IMR-90 (cell line): ENCODE data around the gene CCDC18. TPM values are rescaled to one million over a fixed set of nuclear protein-coding genes. Genes with fewer than 3 reads are reported as not detected.

ENCODE experiments used
- ATAC-seq: fragments of 200-7000 bp; cut with Tn5 transposase; 2 replicates; pipeline ENCODE4 v1.9.1; 2020; ENCODE audit warnings: low read depth, mild to moderate bottlenecking, moderate library complexity
- BruUV-seq: library from RNA; stranded (reverse); fragments of 400-500 nt; replicated peaks from 2 replicates; lab custom pipeline; 2021; lab: Mats Ljungman, UMichigan
- CTCF ChIA-PET: fragments of 300-600 bp; formaldehyde crosslinking; extraction: SDS; loops from one replicate; lab custom pipeline; 2021; ENCODE audit warnings: antibody characterized with exemption; lab: Yijun Ruan, JAX
- POLR2A ChIA-PET: fragments of 300-600 bp; sonication (Branson Sonifier 250); formaldehyde crosslinking; loops from one replicate; lab custom pipeline; 2022; ENCODE audit warnings: antibody characterized with exemption; ENCODE audit not compliant: unreplicated experiment; lab: Charles Lee
- DNase-seq: peaks from one replicate; pipeline ENCODE4 v3.0.0; 2013
- H2AFZ ChIP-seq: replicated peaks from 2 replicates; pipeline ENCODE3; 2013; ENCODE audit warnings: low read length, mild to moderate bottlenecking; ENCODE audit not compliant: poor library complexity
- H2AK5ac ChIP-seq: 2 replicates; pipeline ENCODE4 v1.6.1; 2013; ENCODE audit warnings: low read depth, low read length, inconsistent platforms
- H2AK9ac ChIP-seq: replicated peaks from 2 replicates; pipeline ENCODE3; 2013; ENCODE audit warnings: mild to moderate bottlenecking, low read depth, low read length, moderate library complexity; ENCODE audit not compliant: poor library complexity
- H2BK120ac ChIP-seq: 2 replicates; pipeline ENCODE4 v1.6.1; 2013; ENCODE audit warnings: low read depth, low read length, inconsistent platforms
- H2BK15ac ChIP-seq: 3 replicates; pipeline ENCODE4 v1.6.1; 2013; ENCODE audit warnings: low read depth, low read length, inconsistent platforms
- H2BK20ac ChIP-seq: 2 replicates; pipeline ENCODE4 v1.6.1; 2013; ENCODE audit warnings: low read depth, mild to moderate bottlenecking, inconsistent platforms, low read length, moderate library complexity
- H2BK5ac ChIP-seq: 2 replicates; pipeline ENCODE4 v1.6.1; 2013; ENCODE audit warnings: mild to moderate bottlenecking, low read depth, low read length, inconsistent platforms; ENCODE audit not compliant: poor library complexity, severe bottlenecking
- H3K14ac ChIP-seq: replicated peaks from 2 replicates; pipeline ENCODE4 v1.6.1; 2013; ENCODE audit warnings: low read depth, low read length, inconsistent platforms
- H3K18ac ChIP-seq: 2 replicates; pipeline ENCODE4 v1.6.1; 2013; ENCODE audit warnings: low read depth, low read length, control low read depth
- H3K23ac ChIP-seq: 2 replicates; pipeline ENCODE4 v1.6.1; 2013; ENCODE audit warnings: low read depth, low read length, inconsistent platforms
- H3K27ac ChIP-seq: 2 replicates; pipeline ENCODE4 v1.5.1; 2013; ENCODE audit warnings: mild to moderate bottlenecking, control low read depth, low read length; ENCODE audit not compliant: insufficient read depth
- H3K27me3 ChIP-seq: 2 replicates; pipeline ENCODE4 v1.6.1; 2013; ENCODE audit warnings: low read length; ENCODE audit not compliant: control insufficient read depth, insufficient read depth
- H3K36me3 ChIP-seq: 2 replicates; pipeline ENCODE4 v1.6.1; 2013; ENCODE audit warnings: low read length, mixed read lengths; ENCODE audit not compliant: control insufficient read depth, insufficient read depth
- H3K4ac ChIP-seq: 2 replicates; pipeline ENCODE4 v1.6.1; 2013; ENCODE audit warnings: low read depth, low read length, inconsistent platforms
- H3K4me1 ChIP-seq: 2 replicates; pipeline ENCODE4 v1.6.1; 2013; ENCODE audit warnings: low read length, mixed read lengths; ENCODE audit not compliant: control insufficient read depth, insufficient read depth
- H3K4me2 ChIP-seq: 2 replicates; pipeline ENCODE4 v1.6.1; 2013; ENCODE audit warnings: low read depth, mild to moderate bottlenecking, control low read depth, low read length, moderate library complexity
- H3K4me3 ChIP-seq: 2 replicates; pipeline ENCODE4 v1.5.1; 2013; ENCODE audit warnings: low read depth, mild to moderate bottlenecking, control low read depth, low read length, moderate library complexity; ENCODE audit not compliant: insufficient read depth
- H3K56ac ChIP-seq: 2 replicates; pipeline ENCODE4 v1.6.1; 2013; ENCODE audit warnings: low read length, inconsistent platforms; ENCODE audit not compliant: insufficient read depth; ENCODE audit errors: extremely low read depth
- H3K79me1 ChIP-seq, 2 experiments: 2 replicates each; pipeline ENCODE4 v1.6.1; 2013; ENCODE audit warnings: low read length in 2 of 2, inconsistent platforms in 1 of 2, low read depth in 1 of 2
- H3K9ac ChIP-seq: 2 replicates; pipeline ENCODE4 v1.6.1; 2013; ENCODE audit warnings: low read depth, low read length, control low read depth
- H3K9me1 ChIP-seq: 2 replicates; pipeline ENCODE4 v1.6.1; 2013; ENCODE audit warnings: low read length, inconsistent platforms; ENCODE audit not compliant: insufficient read depth
- H3K9me3 ChIP-seq: 2 replicates; pipeline ENCODE4 v1.6.1; 2013; ENCODE audit warnings: low read length; ENCODE audit not compliant: control insufficient read depth, insufficient read depth
- H4K20me1 ChIP-seq: 2 replicates; pipeline ENCODE4 v1.6.1; 2013; ENCODE audit warnings: low read length, inconsistent platforms; ENCODE audit not compliant: insufficient read depth
- H4K5ac ChIP-seq: 2 replicates; pipeline ENCODE4 v1.6.1; 2013; ENCODE audit warnings: mild to moderate bottlenecking, low read depth, low read length, control low read depth
- H4K8ac ChIP-seq, 2 experiments: 2 replicates each; pipeline ENCODE4 v1.6.1; 2013; ENCODE audit warnings: low read depth in 2 of 2, low read length in 2 of 2, control low read depth in 1 of 2, inconsistent platforms in 1 of 2
- H4K91ac ChIP-seq: 2 replicates; pipeline ENCODE4 v1.6.1; 2013; ENCODE audit warnings: low read depth, low read length, inconsistent platforms; ENCODE audit not compliant: insufficient read depth
- CEBPB ChIP-seq: IDR thresholded peaks from 2 replicates; pipeline ENCODE4 v1.6.1; 2012; ENCODE audit warnings: low read depth, low read length, improper control_type of control experiment
- FOS ChIP-seq: fragments of 150-350 bp; IDR thresholded peaks from 2 replicates; pipeline ENCODE4 v1.6.1; 2016; ENCODE audit warnings: low read depth, low read length
- MXI1 ChIP-seq: IDR thresholded peaks from 2 replicates; pipeline ENCODE4 v1.6.1; 2012; ENCODE audit warnings: low read depth, mild to moderate bottlenecking, low read length, moderate library complexity, borderline replicate concordance
- NFE2L2 ChIP-seq: fragments of 150-350 bp; IDR thresholded peaks from 2 replicates; pipeline ENCODE4 v1.6.1; 2016; ENCODE audit warnings: low read depth, mild to moderate bottlenecking, low read length
- POLR2A ChIP-seq: IDR thresholded peaks from 2 replicates; pipeline ENCODE4 v1.6.1; 2012; ENCODE audit warnings: mild to moderate bottlenecking, low read depth, low read length
- RAD21 ChIP-seq: IDR thresholded peaks from 2 replicates; pipeline ENCODE4 v1.6.1; 2012; ENCODE audit warnings: low read length, improper control_type of control experiment
- RCOR1 ChIP-seq: IDR thresholded peaks from 2 replicates; pipeline ENCODE4 v1.6.1; 2012; ENCODE audit warnings: mild to moderate bottlenecking, low read length, improper control_type of control experiment; ENCODE audit not compliant: insufficient replicate concordance
- WGBS, 2 experiments: methylation state at CpG; one replicate each; pipeline versions ENCODE4 v1.1.5 to v1.1.7; 2013; ENCODE audit warnings: missing lambda C conversion rate in 2 of 2; ENCODE audit not compliant: insufficient read length in 1 of 2; ENCODE audit errors: extremely low coverage in 2 of 2; 5-methylcytosine and 5-hydroxymethylcytosine counted together
- dilution Hi-C: fragments of 300-500 bp; cut with HindIII; formaldehyde crosslinking; loops from one replicate; pipeline ENCODE4 v1.14.3; 2018; ENCODE audit warnings: low sequenced_read_pairs; ENCODE audit not compliant: unreplicated experiment
- in situ Hi-C: fragments of 300-500 bp; cut with MboI; formaldehyde crosslinking; loops from 3 replicates; pipeline ENCODE4 v1.14.3; 2019; ENCODE audit warnings: low sequenced_read_pairs, inconsistent platforms, mixed read lengths
- intact Hi-C: fragments of 100-400 bp; cut with micrococcal nuclease; formaldehyde crosslinking; loops from 2 replicates; pipeline ENCODE4 v1.10.0; 2022
- polyA plus RNA-seq, 3 experiments: library from polyadenylated mRNA; depleted of rRNA; stranded (reverse); fragments of >200 nt; gene quantifications; 2 replicates each; pipeline ENCODE4 v1.2.3, GENCODE V29; 2012; ENCODE audit warnings: low replicate concordance in 1 of 3
- total RNA-seq: library from RNA; depleted of rRNA; stranded (reverse); fragments of >200 nt; gene quantifications from 2 replicates; pipeline ENCODE4 v1.2.3, GENCODE V29; 2012

CCDC18 gene
- total and polyA plus RNA-seq, 2 of the 4 experiments (the other 2 are of a cell fraction) = 5.5 to 7.3 TPM

DNA sequence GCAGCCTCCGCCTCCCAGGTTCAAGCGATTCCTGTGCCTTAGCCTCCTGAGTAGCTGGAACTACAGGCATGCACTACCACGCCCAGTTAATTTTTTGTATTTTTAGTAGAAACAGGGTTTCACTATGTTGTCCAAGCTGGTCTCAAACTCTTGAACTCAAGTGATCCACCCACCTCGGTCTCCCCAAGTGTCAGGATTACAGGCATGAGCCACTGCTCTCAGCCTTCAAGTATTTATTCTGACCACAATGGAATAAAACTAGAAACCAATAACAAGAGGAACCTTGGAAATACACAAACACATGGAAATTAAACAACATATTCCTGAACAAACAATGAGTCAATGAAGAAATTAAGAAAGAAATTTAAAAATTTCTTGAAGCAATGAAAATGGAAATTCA lies 132.5 kb downstream of the CCDC18 start:
- no peak for DNase-seq
- no peaks in the 10 kb centered on the region for H3K9me1 ChIP-seq
- no peaks in the 10 kb centered on the region for H3K4me1 ChIP-seq
- TF ChIP-seq NFE2L2 = no peak
- TF ChIP-seq MXI1 = no peak
- TF ChIP-seq POLR2A = no peak
- TF ChIP-seq RAD21 = no peak
- no peak for TF ChIP-seq CEBPB
- no peak for TF ChIP-seq RCOR1
- TF ChIP-seq FOS = no peak
- no peak overlapping the region for H3K4ac ChIP-seq
- dilution Hi-C loops = no loop called here
- no peak overlapping the region for H4K8ac ChIP-seq
- intact Hi-C loops = no loop called here
- no peak overlapping the region for H4K5ac ChIP-seq
- CTCF ChIA-PET = interaction anchor here (1.7 kb wide), 1 partner anchor 9 kb away, joined by 5 read pairs; no protein-coding TSS in a partner anchor
- no peak overlapping the region for H2AK9ac ChIP-seq
- no peak overlapping the region for H3K56ac ChIP-seq
- in situ Hi-C loops = no loop called here
- H3K4me2 ChIP-seq = no peak overlapping the region
- no TSS peak for BruUV-seq
- H3K36me3 ChIP-seq = no peaks in the 10 kb centered on the region
- no peaks in the 10 kb centered on the region for H3K79me1 ChIP-seq
- H3K18ac ChIP-seq = no peak overlapping the region
- WGBS, 2 experiments = 100% methylated on average over 1 of the region's 4 CpGs; no CpG with 5 or more reads in 1 of the 2 experiments
- POLR2A ChIA-PET = no interaction called here
- H3K27ac ChIP-seq = no peak overlapping the region
- H2BK120ac ChIP-seq = no peak overlapping the region
- no peak for ATAC-seq
- H2AFZ ChIP-seq = no peak overlapping the region
- no peak overlapping the region for H3K9ac ChIP-seq
- no peak overlapping the region for H2BK20ac ChIP-seq
- H2BK5ac ChIP-seq = no peak overlapping the region
- no peak overlapping the region for H2AK5ac ChIP-seq
- no peak overlapping the region for H4K91ac ChIP-seq
- H3K4me3 ChIP-seq = no peak overlapping the region
- no peak overlapping the region for H3K23ac ChIP-seq
- no peaks in the 10 kb centered on the region for H3K9me3 ChIP-seq
- H3K14ac ChIP-seq = no peak overlapping the region
- H4K20me1 ChIP-seq = no peaks in the 10 kb centered on the region
- no peak overlapping the region for H2BK15ac ChIP-seq
- H3K27me3 ChIP-seq = no peaks in the 10 kb centered on the region
